HL-60 (cell line): ENCODE results near the gene RABL2A.

Experiments used
- DNase-seq, 2 experiments: peaks; one replicate each; pipeline ENCODE4 v3.0.0-alpha.2; 2010 to 2020; ENCODE audit warnings: low read depth in 1 of 2, low spot score in 1 of 2
- H3K27ac ChIP-seq: fragments of 250-450 bp; sonication (Bioruptor Pico); replicated peaks from 2 replicates; pipeline ENCODE4 v1.5.1; 2020; ENCODE audit warnings: mild to moderate bottlenecking, moderate library complexity
- H3K27me3 ChIP-seq: fragments of 250-450 bp; sonication (Bioruptor Pico); 2 replicates; pipeline ENCODE4 v1.5.1; 2021; ENCODE audit warnings: mild to moderate bottlenecking, moderate library complexity; ENCODE audit not compliant: insufficient read depth, poor library complexity, severe bottlenecking
- H3K4me3 ChIP-seq: replicated peaks from 2 replicates; pipeline ENCODE4 v1.5.1; 2011; ENCODE audit warnings: mild to moderate bottlenecking, control low read depth, low read length; ENCODE audit not compliant: insufficient read depth
- CTCF ChIP-seq: IDR thresholded peaks from one replicate; pipeline ENCODE4 v1.5.1; 2011; ENCODE audit warnings: low read length, control low read depth, inconsistent platforms; ENCODE audit not compliant: insufficient read depth
- GABPA ChIP-seq: IDR thresholded peaks from 2 replicates; pipeline ENCODE4 v1.6.1; 2012; ENCODE audit warnings: low read depth
- POLR2AphosphoS5 ChIP-seq: IDR thresholded peaks from 2 replicates; pipeline ENCODE4 v1.6.1; 2012; ENCODE audit warnings: low read depth
- REST ChIP-seq: IDR thresholded peaks from 2 replicates; pipeline ENCODE4 v1.6.1; 2012; ENCODE audit warnings: low read depth; ENCODE audit not compliant: insufficient replicate concordance
- SPI1 ChIP-seq: IDR thresholded peaks from 2 replicates; pipeline ENCODE4 v1.6.1; 2012; ENCODE audit warnings: low read depth, mild to moderate bottlenecking, borderline replicate concordance

Gene RABL2A

GRCh38 chr2:113675875-113676274 is 48.8 kb downstream of the RABL2A start:
- TF ChIP-seq SPI1: no peak
- no peak for DNase-seq
- Histone ChIP-seq H3K27me3 (no peaks in the 10 kb centered on the region), H3K27ac (no peak overlapping the region), H3K4me3 (no peak overlapping the region)

- TF ChIP-seq REST (no peak), SPI1 (no peak), CTCF (no peak), POLR2AphosphoS5 (no peak), GABPA (no peak)
- no peak overlapping the region for H3K27ac ChIP-seq
- DNase-seq: no peak
- no peaks in the 10 kb centered on the region for H3K27me3 ChIP-seq
- H3K4me3 ChIP-seq: no peak overlapping the region
Measured at GRCh38 chr2:113676623-113677266, 49.7 kb downstream of the RABL2A start.

- Histone ChIP-seq H3K27me3 (no peaks in the 10 kb centered on the region), H3K27ac (no peak overlapping the region), H3K4me3 (no peak overlapping the region)
- TF ChIP-seq POLR2AphosphoS5: no peak
- TF ChIP-seq GABPA: no peak
- TF ChIP-seq REST: no peak
- no peak for TF ChIP-seq CTCF
- no peak for TF ChIP-seq SPI1
- DNase-seq: no peak
Measured at GRCh38 chr2:113677330-113677729, 50.3 kb downstream of the RABL2A start.

- H3K4me3 ChIP-seq: no peak overlapping the region
- DNase-seq: no peak
- TF ChIP-seq GABPA: no peak
- TF ChIP-seq CTCF: no peak
- no peak for TF ChIP-seq REST
- TF ChIP-seq SPI1: no peak
- no peak for TF ChIP-seq POLR2AphosphoS5
Measured at GRCh38 chr2:113679457-113679856, 52.4 kb downstream of the RABL2A start.

More at GRCh38 chr2:113679457-113679856, 52.4 kb downstream of the RABL2A start:
- H3K27ac ChIP-seq: no peak overlapping the region
- no peaks in the 10 kb centered on the region for H3K27me3 ChIP-seq
